GM21737 (cell line): Measurements from ENCODE around the gene GIMAP7.

Experiments
- ATAC-seq: cut with Tn5 transposase; IDR thresholded peaks from one replicate; pipeline ENCODE4 v1.9.1; 2021; ENCODE audit warnings: mild to moderate bottlenecking, moderate library complexity; ENCODE audit not compliant: unreplicated experiment

The GIMAP7 gene

DNA sequence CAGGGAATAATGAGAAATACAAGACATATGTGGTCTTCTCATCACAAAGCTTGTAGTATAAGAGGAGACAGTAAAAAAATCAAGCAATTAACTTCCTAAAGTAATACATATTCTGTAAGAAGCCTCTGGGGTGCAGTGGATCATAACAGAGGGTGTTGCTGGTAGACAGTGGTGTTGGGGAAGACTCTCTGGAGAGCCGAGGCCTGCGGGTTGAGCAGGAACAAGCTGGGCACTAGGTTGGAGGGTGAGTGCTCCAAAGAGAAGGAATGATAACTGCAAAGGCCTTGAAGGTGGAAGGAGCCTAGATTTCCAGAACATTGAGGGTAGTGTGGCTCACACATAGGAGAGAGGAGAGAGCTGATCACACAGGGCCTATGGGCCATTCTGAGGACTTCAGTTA, 54.0 kb downstream of the GIMAP7 start:
- no peak for ATAC-seq

GRCh38 chr7:150569245-150569955, 54.7 kb downstream of the GIMAP7 start:
- no peak for ATAC-seq
